ENCODE data around the gene HTRA3. TPM values are rescaled to one million over a fixed set of nuclear protein-coding genes. Genes with fewer than 3 reads are reported as not detected.

Gene HTRA3
- polyA plus RNA-seq, 1 donor = 46.2 TPM

- DNase-seq = no peak
These were observed 841 bp downstream of the HTRA3 start for GRCh38 chr4:8270418-8270771.

- DNase-seq = no peak
These were observed 1.6 kb downstream of the HTRA3 start for GRCh38 chr4:8270912-8271815.

GRCh38 chr4:8271821-8272220 lies 2.3 kb downstream of the HTRA3 start:
- DNase-seq = no peak

GRCh38 chr4:8272472-8273428 lies 3.2 kb downstream of the HTRA3 start:
- DNase-seq = no peak

- no peak for DNase-seq
These were observed 3.9 kb downstream of the HTRA3 start for GRCh38 chr4:8273450-8273849.

GRCh38 chr4:8274066-8274652 lies 4.6 kb downstream of the HTRA3 start:
- no peak for DNase-seq

GRCh38 chr4:8274765-8275547 lies 5.4 kb downstream of the HTRA3 start:
- peak; percentile 91 for DNase-seq

GRCh38 chr4:8275548-8275910 lies 6.0 kb downstream of the HTRA3 start:
- DNase-seq = no peak

GRCh38 chr4:8276358-8277240 lies 7.0 kb downstream of the HTRA3 start:
- no peak for DNase-seq

GRCh38 chr4:8277356-8278008 lies 7.9 kb downstream of the HTRA3 start:
- DNase-seq = no peak

GRCh38 chr4:8278009-8278395 lies 8.4 kb downstream of the HTRA3 start:
- no peak for DNase-seq

GRCh38 chr4:8278421-8279287 lies 9.1 kb downstream of the HTRA3 start:
- peak; percentile 79 for DNase-seq

GRCh38 chr4:8279321-8280157 lies 10.0 kb downstream of the HTRA3 start:
- DNase-seq = no peak

GRCh38 chr4:8280158-8280875 lies 10.8 kb downstream of the HTRA3 start:
- DNase-seq = no peak

- DNase-seq = no peak
These were observed 11.4 kb downstream of the HTRA3 start for GRCh38 chr4:8280876-8281440.

- peak; percentile 84 for DNase-seq
These were observed 12.1 kb downstream of the HTRA3 start for GRCh38 chr4:8281519-8282133.

GRCh38 chr4:8282134-8282641 lies 12.6 kb downstream of the HTRA3 start:
- DNase-seq = no peak

Data from hindlimb muscle (tissue), 1 donor.